K562 (cell line): ENCODE results near the gene ZFAND6. TPM values are rescaled to one million over a fixed set of nuclear protein-coding genes. Genes with fewer than 3 reads are reported as not detected.
A peak's percentile ranks its signal among the peaks of the same experiment; 100 is the strongest.

ENCODE experiments used
- AFF1 ChIP-seq, 2 experiments: fragments of 450-650 bp; IDR thresholded peaks; 2 replicates each; pipeline ENCODE4 v1.6.1; 2018; ENCODE audit warnings: mild to moderate bottlenecking in 2 of 2, low read depth in 1 of 2; ENCODE audit not compliant: partially characterized antibody in 2 of 2
- ARID4B ChIP-seq: sonication (generic); formaldehyde crosslinking; IDR thresholded peaks from 2 replicates; pipeline ENCODE4 v1.8.0; 2022; ENCODE audit warnings: mild to moderate bottlenecking, missing genetic modification reagents
- FUS ChIP-seq: fragments of 200-400 bp; formaldehyde crosslinking; optimal IDR thresholded peaks from 2 replicates; pipeline ENCODE3; 2017; ENCODE audit warnings: low read depth, low read length
- ILF3 ChIP-seq: fragments of 450-650 bp; IDR thresholded peaks from 2 replicates; pipeline ENCODE4 v1.6.1; 2018; ENCODE audit warnings: antibody characterized with exemption, mild to moderate bottlenecking, moderate library complexity, borderline replicate concordance
- ILK ChIP-seq: fragments of 450-650 bp; IDR thresholded peaks from 2 replicates; pipeline ENCODE4 v1.6.1; 2016; ENCODE audit warnings: missing genetic modification characterization, low read depth, mild to moderate bottlenecking, missing compliant biosample characterization, moderate library complexity, borderline replicate concordance
- MITF ChIP-seq: IDR thresholded peaks from 2 replicates; pipeline ENCODE4 v1.6.1; 2014; ENCODE audit warnings: antibody characterized with exemption
- NFATC3 ChIP-seq: fragments of 450-650 bp; IDR thresholded peaks from 2 replicates; pipeline ENCODE4 v1.6.1; 2017; ENCODE audit warnings: mild to moderate bottlenecking
- POLR2A ChIP-seq: fragments of 450-650 bp; conservative IDR thresholded peaks from 2 replicates; pipeline ENCODE4 v1.6.1; 2016
- SAFB2 ChIP-seq: fragments of 200-400 bp; formaldehyde crosslinking; IDR thresholded peaks from 2 replicates; pipeline ENCODE4 v1.6.1; 2018; ENCODE audit warnings: borderline replicate concordance, low read length, low read depth, moderate library complexity; ENCODE audit not compliant: severe bottlenecking
- SIRT6 ChIP-seq: IDR thresholded peaks from one replicate; pipeline ENCODE4 v1.6.1; 2012; ENCODE audit warnings: low read depth, mild to moderate bottlenecking, control low read depth, inconsistent platforms, low read length, moderate library complexity
- SMAD1 ChIP-seq: fragments of 150-350 bp; IDR thresholded peaks from 2 replicates; pipeline ENCODE4 v1.6.1; 2014; ENCODE audit warnings: low read length, low read depth; ENCODE audit not compliant: partially characterized antibody
- TBL1XR1 ChIP-seq, 2 experiments: IDR thresholded peaks; 2 replicates each; pipeline ENCODE4 v1.6.1; 2012; ENCODE audit warnings: improper control_type of control experiment in 2 of 2, low read length in 2 of 2, mild to moderate bottlenecking in 1 of 2
- ZFX ChIP-seq: sonication (generic); formaldehyde crosslinking; IDR thresholded peaks from 2 replicates; pipeline ENCODE4 v1.8.0; 2022; ENCODE audit warnings: mild to moderate bottlenecking, missing genetic modification reagents, moderate library complexity
- ZNF165 ChIP-seq: fragments of 250-450 bp; sonication (Bioruptor Pico); IDR thresholded peaks from 2 replicates; pipeline ENCODE4 v1.4.0; 2020; ENCODE audit warnings: borderline replicate concordance
- ZNF79 ChIP-seq: fragments of 250-450 bp; sonication (Bioruptor Pico); IDR thresholded peaks from 2 replicates; pipeline ENCODE4 v1.4.0; 2020; ENCODE audit warnings: low read depth, mild to moderate bottlenecking, moderate library complexity
- ZNF830 ChIP-seq: fragments of 250-450 bp; sonication (Bioruptor Pico); IDR thresholded peaks from 2 replicates; pipeline ENCODE4 v1.5.0; 2021; ENCODE audit warnings: mild to moderate bottlenecking
- polyA plus RNA-seq, 8 experiments: library from polyadenylated mRNA; depleted of rRNA in 4 of 8; stranded (reverse) in 5 of 8; unstranded in 3 of 8; fragments of >200 nt; fragmentation: Nextera tagmentation in 2 of 8; fragmentation: Illumina TruSeq in 1 of 8; extraction: Ambion mirVana in 2 of 8; extraction: Trizol in 1 of 8; gene quantifications; 2 replicates each; pipeline versions ENCODE4 v1.2.1 to v1.2.3, GENCODE V29; 2011 to 2014; ENCODE audit warnings: inconsistent platforms in 1 of 8, missing spikeins in 1 of 8
- total RNA-seq, 7 experiments: library from RNA; depleted of rRNA in 6 of 7; stranded (reverse); fragments of >200 nt in 6 of 7; fragmentation: Illumina TruSeq in 2 of 7; extraction: Trizol in 2 of 7; gene quantifications; 2 replicates each; pipeline versions ENCODE4 v1.2.1 to v1.2.3, GENCODE V29; 2011 to 2021; ENCODE audit warnings: low replicate concordance in 1 of 7

ZFAND6 gene
- total and polyA plus RNA-seq, 9 of the 15 experiments (the other 6 are each of a cell fraction or from before 2014, with no cell fraction given) = 53.9 to 206 (median 88.9) TPM

GRCh38 chr15:80072285-80072994 lies 13.0 kb downstream of the ZFAND6 start (continued):
- TF ChIP-seq ARID4B (no peak), SIRT6 (no peak), SMAD1 (no peak), ILF3 (no peak), ZFX (CRISPR knock-in tag) (no peak), SAFB2 (no peak), ZNF79 (CRISPR knock-in tag) (no peak), POLR2A (0 out of 2 replicates have a peak, but pooled peaks have one; percentile 37), ILK (tag) (no peak), FUS (no peak), ZNF165 (CRISPR knock-in tag) (no peak), AFF1 (IDR thresholded peaks at IDR 0.05; ENCODE audit: low read depth in 1 of 2, partially characterized antibody in 2 of 2) (no peak), NFATC3 (no peak), ZNF830 (no peak), TBL1XR1 (IDR thresholded peaks at IDR 0.05; ENCODE audit: low read length in 2 of 2) (peak in 1 of 2 experiments; percentile 65; a peak in 2 of 4 replicates), MITF (no peak)
